ENCODE results near the gene XPO4.

Gene XPO4

DNA sequence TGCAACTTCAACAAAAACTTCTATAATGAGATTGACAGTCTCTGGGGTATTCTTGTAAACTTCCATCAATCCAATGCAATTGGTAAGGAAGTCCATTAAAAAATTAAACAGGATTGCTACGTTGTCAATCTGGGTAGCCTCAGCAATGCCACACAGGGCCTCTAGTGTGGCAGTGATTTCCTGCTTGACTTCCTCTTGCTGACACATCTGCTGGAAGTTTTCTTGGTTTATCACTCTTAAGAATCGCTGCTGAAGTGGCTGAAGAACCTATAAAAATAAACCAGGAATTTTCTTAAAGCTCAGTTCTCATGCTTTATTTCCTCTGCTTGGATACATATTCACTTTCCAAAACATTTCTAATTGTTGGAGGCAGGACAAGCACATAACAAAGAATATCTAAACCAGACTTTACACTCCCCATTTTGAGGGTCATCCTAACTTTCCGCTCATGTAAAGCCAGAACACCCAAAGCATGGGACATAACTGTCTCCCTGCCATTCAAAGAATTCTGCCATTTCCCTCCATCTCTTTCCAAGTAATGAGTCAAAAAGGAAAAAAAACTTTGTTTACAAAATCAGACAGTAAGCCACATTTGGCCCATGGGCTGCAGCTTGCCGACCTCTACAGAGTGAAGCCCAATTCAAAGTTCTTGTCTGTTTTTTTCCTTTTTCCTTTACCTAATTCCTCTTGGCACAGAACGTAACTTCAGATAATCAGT, 105.6 kb downstream of the XPO4 start:
- DNase-seq (ENCODE audit: low read depth, low spot score): no peak
- H3K36me3 ChIP-seq (ENCODE audit: insufficient read depth, insufficient read length, low read length): peaks cover 58% of the 10 kb centered on the region
- no peak overlapping the region for H3K4me3 ChIP-seq (ENCODE audit: insufficient read length, low read depth)
- H3K9ac ChIP-seq (ENCODE audit: insufficient read length, low read depth): no peak overlapping the region
- H3K9me3 ChIP-seq (ENCODE audit: insufficient read depth, low read length): no peaks in the 10 kb centered on the region
- TF ChIP-seq YY1 (IDR thresholded peaks at IDR 0.05; ENCODE audit: insufficient read depth, insufficient read length): no peak
- TF ChIP-seq SUZ12 (IDR thresholded peaks at IDR 0.05; ENCODE audit: extremely low read depth, insufficient read depth, insufficient read length): no peak
- TF ChIP-seq ZNF274 (IDR thresholded peaks at IDR 0.05; ENCODE audit: low read depth, low read length): no peak
- H3K4me1 ChIP-seq (ENCODE audit: insufficient read depth, insufficient read length): no peaks in the 10 kb centered on the region
- H3K27me3 ChIP-seq (ENCODE audit: insufficient read depth, insufficient read length): no peaks in the 10 kb centered on the region

DNA sequence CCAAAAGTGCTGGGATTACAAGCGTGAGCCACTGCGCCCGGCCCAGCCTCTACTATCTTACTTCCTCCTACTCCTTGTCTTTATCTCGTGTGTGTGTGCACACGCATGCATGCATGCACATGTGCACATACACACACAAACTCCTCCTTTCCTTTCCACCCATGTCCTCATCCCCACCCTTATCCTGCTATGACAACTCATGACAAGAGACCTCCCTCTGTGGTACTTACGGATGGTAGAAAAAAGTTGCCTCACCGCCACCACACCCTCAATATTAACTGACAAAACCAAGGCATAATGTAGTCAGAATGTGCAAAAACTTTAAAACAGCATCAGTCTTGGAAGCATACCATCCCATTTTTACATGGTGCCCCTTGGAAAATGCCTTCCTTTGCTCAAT, 112.9 kb downstream of the XPO4 start:
- Histone ChIP-seq H3K9ac (ENCODE audit: insufficient read length, low read depth) (no peak overlapping the region), H3K27me3 (ENCODE audit: insufficient read depth, insufficient read length) (no peaks in the 10 kb centered on the region), H3K4me3 (ENCODE audit: insufficient read length, low read depth) (no peak overlapping the region), H3K4me1 (ENCODE audit: insufficient read depth, insufficient read length) (no peaks in the 10 kb centered on the region), H3K9me3 (ENCODE audit: insufficient read depth, low read length) (no peaks in the 10 kb centered on the region), H3K36me3 (ENCODE audit: insufficient read depth, insufficient read length, low read length) (peaks cover 44% of the 10 kb centered on the region)
- DNase-seq (ENCODE audit: low read depth, low spot score): no peak
- no peak for TF ChIP-seq SUZ12 (IDR thresholded peaks at IDR 0.05; ENCODE audit: extremely low read depth, insufficient read depth, insufficient read length)
- TF ChIP-seq ZNF274 (IDR thresholded peaks at IDR 0.05; ENCODE audit: low read depth, low read length): no peak
- TF ChIP-seq YY1 (IDR thresholded peaks at IDR 0.05; ENCODE audit: insufficient read depth, insufficient read length): no peak

DNA sequence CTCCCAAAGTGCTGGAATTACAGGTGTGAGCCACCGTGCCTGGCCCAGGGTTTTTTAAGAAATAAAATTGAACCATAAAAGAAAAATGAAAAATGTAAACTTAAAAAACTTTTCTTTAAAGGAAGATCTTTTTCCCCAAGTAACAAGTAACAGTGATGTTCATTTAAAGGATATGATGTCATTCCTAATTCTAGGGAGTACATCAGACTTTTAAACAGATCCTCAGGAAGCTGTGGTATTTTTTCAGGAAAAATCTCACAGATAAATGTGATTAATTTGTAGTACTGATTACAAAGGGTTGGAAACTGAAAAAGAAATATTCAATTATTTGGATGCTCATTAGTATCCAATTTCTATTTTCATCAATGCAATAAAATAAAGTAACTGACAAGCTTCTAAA, 114.2 kb downstream of the XPO4 start:
- TF ChIP-seq ZNF274 (IDR thresholded peaks at IDR 0.05; ENCODE audit: low read depth, low read length): no peak
- no peak for TF ChIP-seq YY1 (IDR thresholded peaks at IDR 0.05; ENCODE audit: insufficient read depth, insufficient read length)
- TF ChIP-seq SUZ12 (IDR thresholded peaks at IDR 0.05; ENCODE audit: extremely low read depth, insufficient read depth, insufficient read length): no peak
- Histone ChIP-seq H3K9me3 (ENCODE audit: insufficient read depth, low read length) (no peaks in the 10 kb centered on the region), H3K36me3 (ENCODE audit: insufficient read depth, insufficient read length, low read length) (peaks cover 45% of the 10 kb centered on the region), H3K9ac (ENCODE audit: insufficient read length, low read depth) (no peak overlapping the region), H3K4me3 (ENCODE audit: insufficient read length, low read depth) (no peak overlapping the region), H3K4me1 (ENCODE audit: insufficient read depth, insufficient read length) (no peaks in the 10 kb centered on the region), H3K27me3 (ENCODE audit: insufficient read depth, insufficient read length) (no peaks in the 10 kb centered on the region)
- no peak for DNase-seq (ENCODE audit: low read depth, low spot score)

DNA sequence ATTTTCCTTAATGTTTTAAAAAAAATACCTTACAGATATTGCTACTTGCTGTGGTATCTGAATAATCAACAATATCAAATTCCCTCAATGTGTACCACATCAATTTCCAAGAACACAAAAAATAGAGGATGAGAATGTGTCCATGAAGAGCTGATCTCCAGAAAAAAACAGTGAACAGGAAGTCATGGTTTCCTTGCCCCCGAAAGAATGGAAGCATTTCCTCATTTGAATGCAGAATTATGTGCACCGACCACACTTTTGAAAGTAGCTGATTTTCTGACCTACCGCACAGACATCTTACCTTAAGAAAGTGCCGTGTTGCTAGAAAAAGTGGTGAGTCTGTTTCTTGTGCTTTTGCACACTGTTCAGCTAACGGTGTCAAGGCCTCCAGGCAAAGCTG, 115.4 kb downstream of the XPO4 start:
- DNase-seq (ENCODE audit: low read depth, low spot score): no peak
- H3K9ac ChIP-seq (ENCODE audit: insufficient read length, low read depth): no peak overlapping the region
- peaks cover 53% of the 10 kb centered on the region for H3K36me3 ChIP-seq (ENCODE audit: insufficient read depth, insufficient read length, low read length)
- H3K4me1 ChIP-seq (ENCODE audit: insufficient read depth, insufficient read length): no peaks in the 10 kb centered on the region
- TF ChIP-seq YY1 (IDR thresholded peaks at IDR 0.05; ENCODE audit: insufficient read depth, insufficient read length) (no peak), SUZ12 (IDR thresholded peaks at IDR 0.05; ENCODE audit: extremely low read depth, insufficient read depth, insufficient read length) (no peak), ZNF274 (IDR thresholded peaks at IDR 0.05; ENCODE audit: low read depth, low read length) (no peak)
- H3K9me3 ChIP-seq (ENCODE audit: insufficient read depth, low read length): no peaks in the 10 kb centered on the region
- no peaks in the 10 kb centered on the region for H3K27me3 ChIP-seq (ENCODE audit: insufficient read depth, insufficient read length)
- no peak overlapping the region for H3K4me3 ChIP-seq (ENCODE audit: insufficient read length, low read depth)

DNA sequence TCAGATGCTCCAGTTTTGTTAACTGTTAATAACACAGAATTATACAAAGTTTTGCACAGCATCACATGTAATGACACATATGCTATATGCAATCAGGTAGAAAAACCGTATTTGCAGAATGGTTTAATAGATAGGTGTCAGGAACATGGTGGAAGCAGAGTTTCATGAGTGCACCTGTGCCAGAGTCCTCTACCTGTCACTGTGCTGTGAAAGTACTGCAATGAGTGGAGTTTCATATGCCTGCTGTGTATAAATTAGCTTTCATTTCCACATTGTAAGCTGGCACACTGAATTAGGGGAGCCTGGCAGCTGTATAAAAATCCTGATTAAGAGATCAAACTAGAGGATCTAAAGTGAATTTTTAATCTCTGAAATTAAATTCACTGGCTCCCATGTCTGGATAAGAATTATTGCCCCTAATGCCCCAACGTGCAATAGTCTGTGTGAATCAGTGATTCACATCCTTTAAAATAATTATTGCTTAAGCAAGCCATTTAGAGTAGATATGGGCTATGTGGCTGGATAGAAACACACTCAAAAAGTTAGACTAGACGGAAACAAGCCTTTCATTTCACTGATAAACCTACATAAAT, 120.3 kb downstream of the XPO4 start:
- no peak for DNase-seq (ENCODE audit: low read depth, low spot score)
- no peak for TF ChIP-seq YY1 (IDR thresholded peaks at IDR 0.05; ENCODE audit: insufficient read depth, insufficient read length)
- TF ChIP-seq SUZ12 (IDR thresholded peaks at IDR 0.05; ENCODE audit: extremely low read depth, insufficient read depth, insufficient read length): no peak
- no peak for TF ChIP-seq ZNF274 (IDR thresholded peaks at IDR 0.05; ENCODE audit: low read depth, low read length)
- H3K36me3 ChIP-seq (ENCODE audit: insufficient read depth, insufficient read length, low read length): peaks cover 42% of the 10 kb centered on the region

DNA sequence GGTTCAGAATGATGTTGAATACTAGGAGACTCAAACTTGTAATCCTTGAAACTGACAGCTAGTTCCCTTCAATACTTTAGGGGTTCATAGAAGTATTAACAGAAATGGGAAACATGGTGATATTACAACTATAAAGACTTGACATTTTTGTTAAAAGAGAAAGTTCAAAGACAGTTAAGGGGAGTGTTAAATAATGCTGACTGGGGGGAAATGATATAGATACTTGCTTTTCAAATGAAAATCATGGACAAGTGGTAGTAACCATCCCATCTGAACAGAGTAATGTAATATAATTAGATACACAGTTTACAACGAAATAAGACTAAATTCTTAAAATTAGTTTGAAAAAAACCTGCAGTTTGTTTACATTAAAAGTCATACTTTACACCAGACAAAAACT, 122.2 kb downstream of the XPO4 start:
- H3K4me1 ChIP-seq (ENCODE audit: insufficient read depth, insufficient read length): no peaks in the 10 kb centered on the region
- H3K9ac ChIP-seq (ENCODE audit: insufficient read length, low read depth): no peak overlapping the region
- DNase-seq (ENCODE audit: low read depth, low spot score): no peak
- H3K9me3 ChIP-seq (ENCODE audit: insufficient read depth, low read length): no peaks in the 10 kb centered on the region
- H3K4me3 ChIP-seq (ENCODE audit: insufficient read length, low read depth): no peak overlapping the region
- TF ChIP-seq SUZ12 (IDR thresholded peaks at IDR 0.05; ENCODE audit: extremely low read depth, insufficient read depth, insufficient read length) (no peak), YY1 (IDR thresholded peaks at IDR 0.05; ENCODE audit: insufficient read depth, insufficient read length) (no peak), ZNF274 (IDR thresholded peaks at IDR 0.05; ENCODE audit: low read depth, low read length) (no peak)
- no peaks in the 10 kb centered on the region for H3K27me3 ChIP-seq (ENCODE audit: insufficient read depth, insufficient read length)
- H3K36me3 ChIP-seq (ENCODE audit: insufficient read depth, insufficient read length, low read length): peaks cover 37% of the 10 kb centered on the region

More for the DNA sequence above, 120.3 kb downstream of the XPO4 start:
- Histone ChIP-seq H3K9me3 (ENCODE audit: insufficient read depth, low read length) (no peaks in the 10 kb centered on the region), H3K4me1 (ENCODE audit: insufficient read depth, insufficient read length) (no peaks in the 10 kb centered on the region), H3K4me3 (ENCODE audit: insufficient read length, low read depth) (no peak overlapping the region), H3K27me3 (ENCODE audit: insufficient read depth, insufficient read length) (no peaks in the 10 kb centered on the region), H3K9ac (ENCODE audit: insufficient read length, low read depth) (no peak overlapping the region)

DNA sequence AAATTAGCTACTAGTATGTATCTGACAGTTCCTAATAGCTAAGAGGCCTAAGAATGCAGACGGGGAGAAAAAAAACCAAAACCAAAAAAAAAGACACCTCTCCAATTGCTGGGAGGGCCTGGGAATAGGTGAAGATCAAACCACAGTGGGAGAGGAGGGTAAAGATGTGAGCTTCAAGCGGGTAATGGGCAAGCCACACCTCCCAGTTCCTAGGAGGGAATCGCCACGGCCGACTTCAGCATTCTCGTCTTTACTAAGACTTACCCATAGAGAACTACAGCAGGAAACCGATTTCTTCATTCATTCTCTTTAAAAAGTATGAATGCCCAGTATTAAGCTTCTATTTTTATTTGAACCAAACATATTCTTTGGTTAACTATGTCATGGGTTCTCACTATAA, 123.1 kb downstream of the XPO4 start:
- Histone ChIP-seq H3K9me3 (ENCODE audit: insufficient read depth, low read length) (no peaks in the 10 kb centered on the region), H3K36me3 (ENCODE audit: insufficient read depth, insufficient read length, low read length) (peaks cover 29% of the 10 kb centered on the region), H3K9ac (ENCODE audit: insufficient read length, low read depth) (no peak overlapping the region), H3K4me1 (ENCODE audit: insufficient read depth, insufficient read length) (no peaks in the 10 kb centered on the region), H3K27me3 (ENCODE audit: insufficient read depth, insufficient read length) (no peaks in the 10 kb centered on the region), H3K4me3 (ENCODE audit: insufficient read length, low read depth) (no peak overlapping the region)
- TF ChIP-seq YY1 (IDR thresholded peaks at IDR 0.05; ENCODE audit: insufficient read depth, insufficient read length) (no peak), SUZ12 (IDR thresholded peaks at IDR 0.05; ENCODE audit: extremely low read depth, insufficient read depth, insufficient read length) (no peak), ZNF274 (IDR thresholded peaks at IDR 0.05; ENCODE audit: low read depth, low read length) (no peak)
- no peak for DNase-seq (ENCODE audit: low read depth, low spot score)
